ENCODE measurements around the gene HNRNPU. TPM values are rescaled to one million over a fixed set of nuclear protein-coding genes. Genes with fewer than 3 reads are reported as not detected.

The HNRNPU gene
- 100 to 1,000 TPM; 381 to 500 (median 416) TPM for total RNA-seq

- intact Hi-C loops (cut with DNase I; ENCODE audit: low total_unique reads), result loop anchor here (5.0 kb wide), 1 partner anchor 103 kb away; a partner anchor contains a TSS
These were observed at the start of gene HNRNPU for GRCh38 chr1:244864253-244865027. HNRNPU (minus strand) TSS chr1:244864543; CDS start chr1:244864307, 236 bp downstream.

GRCh38 chr1:244913806-244914205 is 49.5 kb upstream of the HNRNPU start:
- no peaks in the 10 kb centered on the region for H3K4me1 ChIP-seq
- H3K27me3 ChIP-seq, result no peaks in the 10 kb centered on the region
- H3K36me3 ChIP-seq, result no peaks in the 10 kb centered on the region
- intact Hi-C loops (cut with DNase I; ENCODE audit: low total_unique reads), result no loop called here
- no peak overlapping the region for H3K4me3 ChIP-seq
- DNase-seq (ENCODE audit: low spot score in 2 of 2), result no peak
- H3K9me3 ChIP-seq, result no peaks in the 10 kb centered on the region
- TF ChIP-seq CTCF (IDR thresholded peaks at IDR 0.05) (no peak), POLR2AphosphoS5 (IDR thresholded peaks at IDR 0.05) (no peak), POLR2A (IDR thresholded peaks at IDR 0.05) (no peak)
- H3K27ac ChIP-seq, result no peak overlapping the region

More at GRCh38 chr1:244864253-244865027, at the start of gene HNRNPU:
- Histone ChIP-seq H3K27ac (peak within 1 kb of the TSS; percentile 99 to 100), H3K4me1 (peaks cover 0 to 15% of the 10 kb centered on the region in 2 donors), H3K36me3 (no peaks in the 10 kb centered on the region), H3K27me3 (no peaks in the 10 kb centered on the region), H3K4me3 (peak within 1 kb of the TSS; percentile 98 to 99 (median 99)), H3K9me3 (no peaks in the 10 kb centered on the region)
- DNase-seq (ENCODE audit: low spot score in 2 of 2), result peak; percentile 96 to 97
- TF ChIP-seq POLR2AphosphoS5 (IDR thresholded peaks at IDR 0.05) (peak; percentile 92 to 98 (median 97)), POLR2A (IDR thresholded peaks at IDR 0.05) (peak; percentile 93), CTCF (IDR thresholded peaks at IDR 0.05) (peak; percentile 55 to 66 (median 64))

GRCh38 chr1:244904119-244904518 is 39.8 kb upstream of the HNRNPU start:
- intact Hi-C loops (cut with DNase I; ENCODE audit: low total_unique reads), result no loop called here
- H3K4me1 ChIP-seq, result no peaks in the 10 kb centered on the region
- TF ChIP-seq CTCF (IDR thresholded peaks at IDR 0.05) (no peak), POLR2AphosphoS5 (IDR thresholded peaks at IDR 0.05) (no peak), POLR2A (IDR thresholded peaks at IDR 0.05) (no peak)
- no peaks in the 10 kb centered on the region for H3K9me3 ChIP-seq
- DNase-seq (ENCODE audit: low spot score in 2 of 2), result no peak
- H3K4me3 ChIP-seq, result no peak overlapping the region
- no peak overlapping the region for H3K27ac ChIP-seq
- H3K36me3 ChIP-seq, result no peaks in the 10 kb centered on the region
- no peaks in the 10 kb centered on the region for H3K27me3 ChIP-seq

GRCh38 chr1:244901400-244902015 is 37.2 kb upstream of the HNRNPU start:
- DNase-seq (ENCODE audit: low spot score in 2 of 2), result no peak
- Histone ChIP-seq H3K36me3 (no peaks in the 10 kb centered on the region), H3K9me3 (no peaks in the 10 kb centered on the region), H3K27ac (no peak overlapping the region), H3K27me3 (no peaks in the 10 kb centered on the region), H3K4me3 (no peak overlapping the region), H3K4me1 (no peaks in the 10 kb centered on the region)
- TF ChIP-seq CTCF (IDR thresholded peaks at IDR 0.05) (no peak), POLR2A (IDR thresholded peaks at IDR 0.05) (no peak), POLR2AphosphoS5 (IDR thresholded peaks at IDR 0.05) (no peak)
- intact Hi-C loops (cut with DNase I; ENCODE audit: low total_unique reads), result no loop called here

All from breast epithelium (tissue), 4 donors.